GM19043 (cell line): ENCODE measurements around the gene KBTBD7.
A peak's percentile ranks its signal among the peaks of the same experiment; 100 is the strongest.

Source experiments
- ATAC-seq: cut with Tn5 transposase; IDR thresholded peaks from one replicate; pipeline ENCODE4 v1.9.1; 2021; ENCODE audit warnings: low read depth; ENCODE audit not compliant: unreplicated experiment

The KBTBD7 gene, protein sequence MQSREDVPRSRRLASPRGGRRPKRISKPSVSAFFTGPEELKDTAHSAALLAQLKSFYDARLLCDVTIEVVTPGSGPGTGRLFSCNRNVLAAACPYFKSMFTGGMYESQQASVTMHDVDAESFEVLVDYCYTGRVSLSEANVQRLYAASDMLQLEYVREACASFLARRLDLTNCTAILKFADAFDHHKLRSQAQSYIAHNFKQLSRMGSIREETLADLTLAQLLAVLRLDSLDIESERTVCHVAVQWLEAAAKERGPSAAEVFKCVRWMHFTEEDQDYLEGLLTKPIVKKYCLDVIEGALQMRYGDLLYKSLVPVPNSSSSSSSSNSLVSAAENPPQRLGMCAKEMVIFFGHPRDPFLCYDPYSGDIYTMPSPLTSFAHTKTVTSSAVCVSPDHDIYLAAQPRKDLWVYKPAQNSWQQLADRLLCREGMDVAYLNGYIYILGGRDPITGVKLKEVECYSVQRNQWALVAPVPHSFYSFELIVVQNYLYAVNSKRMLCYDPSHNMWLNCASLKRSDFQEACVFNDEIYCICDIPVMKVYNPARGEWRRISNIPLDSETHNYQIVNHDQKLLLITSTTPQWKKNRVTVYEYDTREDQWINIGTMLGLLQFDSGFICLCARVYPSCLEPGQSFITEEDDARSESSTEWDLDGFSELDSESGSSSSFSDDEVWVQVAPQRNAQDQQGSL

DNA sequence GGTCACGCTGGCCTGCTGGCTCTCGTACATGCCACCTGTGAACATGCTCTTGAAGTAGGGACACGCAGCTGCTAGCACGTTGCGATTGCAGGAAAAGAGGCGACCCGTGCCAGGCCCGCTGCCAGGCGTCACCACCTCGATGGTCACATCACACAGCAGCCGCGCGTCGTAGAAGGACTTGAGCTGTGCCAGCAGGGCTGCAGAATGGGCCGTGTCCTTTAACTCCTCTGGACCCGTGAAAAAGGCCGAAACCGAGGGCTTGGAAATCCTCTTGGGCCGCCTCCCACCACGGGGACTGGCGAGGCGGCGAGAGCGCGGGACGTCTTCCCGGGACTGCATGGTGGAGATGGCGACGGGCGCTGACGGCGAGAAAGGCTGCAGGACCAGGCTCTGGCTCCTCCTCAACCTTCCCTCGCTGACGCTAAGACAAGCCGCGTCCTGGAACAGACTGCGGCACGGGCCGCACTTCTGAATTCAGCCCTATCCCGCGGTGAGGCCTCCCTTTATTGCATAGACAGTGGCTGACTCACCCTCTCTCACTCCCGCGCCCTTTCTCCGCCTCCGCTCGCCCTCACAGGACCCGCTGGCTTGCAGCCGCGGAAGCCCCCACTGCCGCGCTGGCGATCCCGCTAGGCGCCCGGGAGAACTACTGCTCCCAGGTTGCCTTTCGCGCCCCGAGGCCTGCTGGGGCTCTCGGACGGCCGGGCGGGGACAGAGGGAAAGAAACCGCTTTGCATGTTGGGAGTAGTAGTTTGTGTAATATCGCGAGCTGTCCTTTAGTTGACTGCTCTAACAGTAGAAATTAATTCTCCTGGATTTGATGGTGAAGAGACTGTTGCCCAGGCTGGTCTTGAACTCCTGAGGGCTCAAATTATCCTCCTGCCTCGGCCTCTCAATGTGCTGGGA, at the start of gene KBTBD7:
Gene KBTBD7, minus strand, starts transcription at position 651 of the 906 bp plus-strand sequence. Its CDS starts 312 bp downstream, at position 339.
- ATAC-seq: peak; percentile 93

DNA sequence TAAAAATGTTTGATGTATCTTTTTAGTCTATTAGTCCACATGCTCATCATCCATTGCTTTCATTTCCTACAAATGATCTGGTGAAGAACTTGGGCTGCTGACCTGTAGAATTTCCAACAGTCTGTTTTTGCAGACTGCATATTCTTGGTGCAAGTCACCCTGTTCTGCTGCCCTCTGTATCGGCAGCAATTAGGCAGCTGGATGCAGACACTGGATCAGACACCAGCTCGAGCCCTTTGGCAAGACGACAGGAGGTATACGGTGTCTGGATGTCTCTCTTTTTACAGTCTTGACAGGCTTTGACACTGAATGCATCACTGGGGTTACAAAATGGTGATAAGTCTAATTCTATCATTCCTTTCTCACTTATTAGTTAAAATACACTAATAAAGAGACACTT, 47.3 kb upstream of the KBTBD7 start:
- no peak for ATAC-seq

DNA sequence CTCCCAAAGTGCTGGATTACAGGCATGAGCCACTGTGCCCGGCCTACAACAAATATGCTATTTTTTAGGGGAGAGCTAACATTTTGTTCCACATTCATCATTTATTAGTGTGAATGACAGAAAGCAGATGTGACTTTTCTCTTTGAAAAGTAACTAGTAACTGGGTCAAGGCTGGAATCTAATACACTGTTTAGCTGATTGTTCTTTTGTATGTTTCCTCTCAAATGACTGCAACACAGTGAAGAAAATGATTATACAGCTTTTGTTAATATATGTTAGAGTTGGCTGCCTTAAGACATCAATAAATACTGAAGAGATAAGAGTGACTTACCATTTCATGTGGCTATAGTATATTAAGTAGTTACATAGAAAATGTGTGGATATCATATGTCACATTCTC, 42.0 kb upstream of the KBTBD7 start:
- ATAC-seq: no peak

DNA sequence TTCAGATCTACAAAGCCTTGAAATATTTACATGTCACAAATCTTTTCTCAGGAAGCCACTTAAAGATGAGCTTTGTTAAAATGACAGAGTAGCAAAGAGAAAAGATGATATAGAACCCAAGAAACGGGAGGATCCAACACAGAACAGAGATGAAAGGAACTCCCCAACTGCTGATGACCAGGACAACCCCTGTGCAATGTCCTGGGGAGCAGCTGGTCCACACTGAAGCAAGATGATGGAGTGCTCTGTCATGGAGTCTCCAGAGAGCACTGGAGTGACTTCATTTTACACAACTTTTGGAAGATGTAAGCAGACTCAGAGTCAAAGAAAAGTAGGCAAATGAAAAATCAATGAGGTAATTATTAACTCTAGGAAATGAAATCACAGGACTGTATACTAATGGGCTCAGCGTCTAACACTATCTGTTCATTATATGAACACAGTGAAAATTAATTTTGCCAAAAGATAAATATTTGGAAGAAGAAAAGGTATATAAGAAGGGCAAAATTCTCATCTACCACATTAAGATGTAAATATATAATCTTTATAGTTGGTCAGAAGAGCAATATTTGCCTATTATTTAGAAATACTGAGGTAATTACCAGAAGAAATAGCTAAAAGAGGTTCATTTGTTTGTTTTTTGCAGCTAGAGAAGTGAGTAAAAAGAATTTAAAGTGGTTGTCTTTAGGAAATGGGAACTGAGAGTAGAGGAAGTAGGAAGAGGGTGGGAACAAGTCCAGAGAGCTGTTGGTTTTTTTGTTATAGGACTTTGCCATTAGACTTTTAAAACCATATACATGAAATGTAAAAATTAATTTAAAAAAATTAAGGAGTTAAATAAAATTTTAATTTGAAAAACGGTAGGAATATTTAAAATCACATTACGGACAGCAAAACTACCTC, 38.5 kb upstream of the KBTBD7 start:
- no peak for ATAC-seq

DNA sequence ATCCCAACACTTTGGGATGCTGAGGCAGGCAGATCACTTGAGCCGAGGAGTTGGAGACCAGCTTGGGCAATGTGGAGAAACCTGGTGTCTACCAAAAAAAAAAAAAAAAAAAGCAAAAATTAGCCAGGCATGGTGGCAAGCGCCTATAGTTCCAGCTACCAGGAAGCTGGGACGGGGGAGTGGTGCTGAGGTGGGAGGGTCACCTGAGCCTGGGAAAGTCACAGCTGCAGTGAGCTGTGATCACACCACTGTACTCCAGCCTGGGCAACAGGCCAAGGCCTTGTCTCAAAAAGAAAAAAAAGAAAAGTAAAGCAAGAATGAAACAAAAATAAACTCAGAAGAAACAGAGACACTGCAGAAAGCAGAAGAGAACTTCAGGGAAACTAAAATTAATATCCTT, 37.4 kb upstream of the KBTBD7 start:
- ATAC-seq: no peak

DNA sequence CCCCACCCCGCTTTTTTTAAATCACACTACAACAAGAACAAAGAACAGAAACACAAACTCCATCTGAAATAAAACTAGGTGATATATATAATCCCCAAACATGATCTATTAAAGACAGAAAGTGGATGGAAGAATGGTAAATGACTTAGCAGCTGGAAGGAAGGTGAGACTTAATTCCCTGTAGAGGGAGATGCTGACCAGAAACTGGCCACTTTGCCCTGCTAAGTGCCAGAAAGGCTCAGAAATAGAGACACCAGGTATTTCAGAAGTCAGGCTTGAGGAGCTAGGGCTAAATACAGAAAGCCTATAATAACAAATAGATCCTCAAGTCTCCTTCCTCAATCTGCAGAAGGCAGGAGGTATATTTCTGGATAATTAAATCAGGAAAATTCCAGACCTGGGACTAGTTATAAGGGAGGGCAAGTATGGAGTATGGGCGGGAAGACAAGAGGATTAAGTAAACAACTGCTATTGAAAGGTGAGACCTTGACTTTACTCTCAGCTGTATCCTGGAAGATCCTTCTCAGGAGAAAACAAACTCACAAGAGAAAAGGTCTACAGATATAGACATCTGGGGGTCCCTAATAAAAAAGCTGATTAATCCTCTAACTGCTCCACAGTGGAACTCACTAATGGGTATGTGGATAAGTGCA, 36.8 kb upstream of the KBTBD7 start:
- ATAC-seq: no peak

DNA sequence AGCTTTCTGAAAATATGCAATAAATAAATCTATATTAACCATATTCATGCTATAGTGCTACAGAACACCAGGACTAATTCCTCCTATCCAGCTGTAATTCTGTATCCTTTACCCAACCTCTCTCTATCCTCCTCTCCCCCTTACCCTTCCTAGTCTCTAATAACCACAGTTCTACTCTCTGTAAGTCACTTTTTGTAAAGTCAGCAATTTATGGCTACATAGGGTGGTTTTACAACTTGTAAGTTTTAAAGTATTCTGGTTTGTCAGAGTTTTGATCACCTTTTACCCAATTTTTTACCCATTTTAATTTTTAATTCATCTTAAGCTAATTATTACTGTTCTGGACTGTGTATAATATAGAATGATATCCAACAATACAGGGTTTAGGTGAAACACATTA, 35.0 kb upstream of the KBTBD7 start:
- no peak for ATAC-seq

DNA sequence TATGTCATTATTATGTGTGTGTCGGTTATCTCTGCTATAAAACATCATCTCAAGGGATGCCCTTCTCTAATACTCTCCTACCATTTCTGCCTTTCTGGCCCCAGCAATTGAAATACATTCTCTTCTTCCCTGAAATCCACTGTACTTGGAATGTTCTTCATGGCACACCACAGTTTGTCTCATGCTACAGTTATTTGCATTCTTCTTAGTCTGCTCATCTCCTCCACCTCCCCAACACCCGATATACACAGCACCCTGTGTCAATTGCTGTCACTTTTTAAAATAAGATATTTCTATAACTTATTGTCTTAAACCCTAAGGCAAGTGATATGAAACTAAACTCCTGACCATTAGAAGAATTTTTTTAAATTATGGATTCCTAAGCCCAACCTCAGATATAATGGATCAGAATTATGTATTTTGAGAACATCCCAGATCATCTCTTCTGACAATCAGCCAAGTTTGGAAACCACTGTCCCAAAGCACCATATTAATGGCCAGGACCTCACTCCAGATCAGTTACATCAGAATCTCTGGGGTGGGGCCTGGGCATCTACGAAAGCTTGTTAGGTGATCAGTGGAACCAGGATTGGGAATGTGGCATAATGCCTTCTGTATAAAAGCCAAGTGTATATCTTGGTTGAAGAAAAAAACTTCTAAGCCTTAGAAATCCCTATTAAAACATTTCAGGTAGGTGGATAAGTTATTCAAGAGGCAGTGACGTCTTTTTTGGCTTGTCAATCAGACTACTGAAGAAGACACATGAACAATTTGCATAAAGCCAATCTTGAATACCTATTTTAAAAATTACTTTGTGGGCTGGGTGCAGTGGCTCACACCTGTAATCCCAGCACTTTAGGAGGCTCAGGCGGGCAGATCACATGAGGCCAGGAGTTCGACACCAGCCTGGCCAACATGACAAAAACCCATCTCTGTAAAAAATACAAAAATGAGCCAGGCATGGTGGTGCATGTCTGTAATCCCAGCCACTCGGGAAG, 30.0 kb upstream of the KBTBD7 start:
- no peak for ATAC-seq

DNA sequence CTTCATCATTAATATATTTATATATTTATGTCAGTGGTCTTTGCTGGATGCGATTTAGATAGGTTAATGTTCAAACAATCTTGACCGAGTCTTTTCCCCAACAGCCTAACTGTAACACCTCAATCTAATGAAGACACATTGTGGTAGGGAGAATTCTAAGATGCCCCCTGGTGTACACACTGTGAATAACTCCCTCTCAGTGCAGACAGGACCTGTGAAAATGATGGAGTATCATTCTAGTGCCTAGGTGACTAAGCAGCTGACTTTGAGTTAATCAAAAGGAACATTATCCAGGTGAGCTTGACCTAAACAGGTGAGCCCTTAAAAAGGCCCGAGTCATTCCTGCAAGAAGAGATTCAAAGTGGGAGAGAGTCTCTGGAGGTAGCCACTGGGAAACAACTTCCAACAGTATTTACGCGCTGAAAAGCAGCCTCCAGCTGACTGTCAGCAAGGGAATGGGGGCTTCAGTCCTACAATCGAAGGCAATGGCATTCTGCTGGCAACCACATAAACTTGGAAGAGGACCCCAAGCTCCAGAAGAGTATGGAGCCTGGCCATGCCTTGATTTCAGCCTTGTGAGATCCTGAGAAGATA, 28.0 kb upstream of the KBTBD7 start:
- ATAC-seq: peak; percentile 78

DNA sequence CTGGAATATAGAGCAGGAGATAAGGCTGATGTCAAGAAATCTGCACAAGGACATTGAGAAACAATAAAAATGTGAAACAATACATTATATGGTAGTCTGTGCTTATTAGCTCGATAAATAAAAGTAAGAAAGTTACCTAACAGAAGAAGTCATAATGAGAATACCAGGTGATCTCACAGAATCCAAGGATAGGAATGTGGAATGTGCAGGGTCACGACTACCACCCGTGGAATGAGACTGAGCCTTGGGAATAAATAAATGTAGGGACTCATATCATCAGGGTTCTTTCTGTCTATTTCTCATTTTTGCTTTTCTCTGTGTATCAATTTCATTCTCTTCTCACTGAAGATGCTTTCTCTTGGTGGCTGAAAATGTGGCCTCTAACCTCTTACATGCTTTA, 26.0 kb upstream of the KBTBD7 start:
- ATAC-seq: no peak

DNA sequence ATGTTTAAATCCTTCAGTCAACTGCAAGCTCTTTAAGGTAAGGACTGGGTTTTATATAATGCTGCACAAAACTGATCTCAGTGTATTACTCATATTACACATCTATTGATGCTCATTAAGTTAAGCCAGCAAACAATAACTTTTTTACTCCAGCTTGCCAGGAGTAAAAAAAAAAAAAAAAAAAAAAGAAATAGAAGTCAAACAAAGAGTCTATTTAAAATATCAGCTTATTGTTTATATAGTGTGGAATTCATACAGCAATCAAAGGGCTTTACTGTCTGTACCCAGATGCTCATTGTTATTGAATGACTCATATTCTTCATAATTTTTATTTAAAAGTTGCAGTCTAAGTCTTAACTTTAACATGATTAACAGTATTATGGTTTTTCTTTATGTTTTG, 21.8 kb upstream of the KBTBD7 start:
- no peak for ATAC-seq

DNA sequence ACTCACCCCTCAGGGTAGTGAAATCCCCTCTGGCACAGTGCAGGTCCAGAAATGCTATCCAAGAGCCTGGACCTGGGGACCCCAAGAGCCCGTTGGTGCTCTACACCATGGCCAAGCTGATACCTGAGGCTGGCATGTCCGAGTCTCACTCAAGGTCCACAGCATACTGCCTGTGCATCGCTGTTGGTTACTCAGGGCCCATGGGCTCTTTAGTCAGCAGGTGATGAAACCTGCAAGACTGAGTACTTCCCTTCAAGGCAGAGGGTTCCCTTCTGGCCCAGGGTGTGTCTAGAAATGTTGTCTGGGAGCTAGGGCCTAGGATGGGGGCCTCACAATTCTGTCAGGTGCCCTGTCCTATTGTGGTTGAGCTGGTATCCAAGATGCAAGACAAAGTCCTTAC, 19.6 kb upstream of the KBTBD7 start:
- no peak for ATAC-seq

DNA sequence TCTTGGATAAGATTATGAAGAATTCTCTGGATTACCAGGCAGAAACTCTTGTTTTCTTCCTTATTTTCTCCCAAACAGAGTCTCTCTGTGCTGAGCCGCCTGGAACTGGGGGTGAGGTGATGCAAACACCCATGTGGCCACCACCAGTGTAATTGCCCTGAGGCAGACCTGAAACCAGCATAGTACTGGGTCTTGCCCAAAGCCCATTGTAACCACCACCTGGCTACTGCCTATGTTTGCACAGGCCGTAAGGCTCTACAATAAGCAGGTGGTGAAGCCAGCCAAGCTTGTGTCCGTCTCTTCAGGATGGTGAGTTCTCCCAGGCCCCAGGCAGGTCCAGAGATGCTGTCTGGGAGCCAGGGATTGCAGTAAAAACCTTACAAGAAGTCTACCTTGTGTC, 18.9 kb upstream of the KBTBD7 start:
- ATAC-seq: no peak

DNA sequence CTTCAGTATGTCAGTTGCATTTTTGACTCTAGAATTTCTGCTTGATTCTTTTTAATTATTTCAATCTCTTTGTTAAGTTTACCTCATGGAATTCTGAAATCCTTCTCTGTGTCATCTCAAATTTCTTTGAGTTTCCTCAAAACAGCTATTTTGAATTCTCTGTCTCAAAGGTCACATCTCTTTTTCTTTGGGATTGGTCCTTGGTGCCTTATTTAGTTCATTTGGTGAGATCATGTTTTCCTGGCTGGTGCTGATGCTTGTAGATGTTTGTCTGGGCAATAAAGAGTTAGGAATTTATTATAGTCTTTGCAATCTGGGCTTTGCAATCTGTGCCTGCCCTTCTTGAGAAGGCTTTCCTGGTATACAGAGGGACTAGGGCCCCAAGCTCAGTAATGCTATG, 18.5 kb upstream of the KBTBD7 start:
- no peak for ATAC-seq

DNA sequence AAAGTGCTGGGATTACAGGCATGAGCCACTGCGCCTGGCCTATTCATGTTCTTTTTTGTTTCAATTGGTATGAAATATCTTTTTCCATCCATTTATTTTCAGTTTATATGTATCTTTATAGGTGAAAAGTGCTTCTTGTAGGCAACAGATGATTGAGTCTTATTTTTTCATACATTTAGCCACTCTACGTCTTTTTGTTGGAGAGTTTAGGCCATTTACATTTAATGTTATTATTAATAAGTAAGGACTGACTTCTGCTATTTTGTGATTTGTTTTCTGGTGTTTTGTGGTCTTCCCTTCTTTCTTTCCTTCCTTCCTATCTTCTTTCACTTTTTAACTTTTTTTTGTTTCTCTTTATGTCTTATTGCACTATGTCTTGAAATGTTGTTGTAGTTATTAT, 16.7 kb upstream of the KBTBD7 start:
- no peak for ATAC-seq

DNA sequence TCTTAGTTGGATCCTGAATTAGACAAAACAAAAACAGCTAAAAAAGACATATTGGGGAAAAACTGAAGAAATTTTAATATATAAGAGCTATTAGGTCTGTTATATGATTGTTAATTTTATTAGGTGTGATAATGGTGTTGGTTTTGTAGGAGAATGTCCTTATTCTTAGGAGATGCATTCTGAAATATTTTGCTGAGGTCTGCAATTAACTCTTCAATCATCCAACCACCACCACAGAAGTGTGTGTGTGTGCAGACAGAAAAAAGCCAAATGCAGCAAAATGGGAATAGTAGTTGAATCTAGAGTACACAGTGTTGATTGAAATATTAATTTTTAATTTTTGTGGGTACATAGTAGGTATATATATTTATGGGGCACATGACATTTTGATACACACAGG, 12.1 kb upstream of the KBTBD7 start:
- ATAC-seq: no peak

DNA sequence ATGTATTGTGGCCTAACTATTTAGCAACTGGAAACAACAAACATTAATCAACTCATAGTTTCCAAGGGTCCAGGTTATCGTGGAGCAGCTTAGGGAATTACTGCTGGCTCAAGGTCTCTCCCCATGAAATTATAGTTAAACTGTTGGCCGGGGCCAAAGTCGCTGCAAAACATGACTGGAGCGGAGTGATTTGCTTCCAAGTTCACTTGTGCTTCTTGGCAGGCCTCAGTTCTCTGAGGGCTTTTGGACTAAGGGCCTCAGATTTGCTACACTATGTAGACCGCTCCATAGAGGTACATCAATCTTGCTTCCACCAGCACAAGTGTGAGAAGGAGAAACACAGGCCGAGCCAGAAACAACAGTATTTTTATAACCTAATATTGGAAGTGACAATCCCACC, 9.4 kb upstream of the KBTBD7 start:
- ATAC-seq: no peak

DNA sequence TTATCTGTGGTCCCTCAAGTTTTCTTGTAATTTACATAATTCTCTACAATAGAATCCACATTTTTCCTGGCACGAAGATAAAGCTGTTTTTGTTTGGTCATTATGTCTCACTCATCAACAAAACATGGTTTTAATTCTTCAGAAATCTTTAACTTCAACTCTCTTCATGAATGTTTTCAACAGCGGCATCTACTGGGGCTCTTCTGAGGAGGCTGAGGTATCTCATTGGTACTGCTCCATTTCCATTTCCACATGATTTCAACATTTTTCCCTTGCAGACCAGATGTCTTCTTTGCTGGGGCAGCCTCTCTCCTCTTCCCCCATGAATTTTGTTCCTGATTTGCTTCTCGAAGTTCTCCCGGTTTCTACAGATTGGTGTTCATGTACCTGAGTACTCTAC, 5.8 kb upstream of the KBTBD7 start:
- no peak for ATAC-seq
